Heart right ventricle (tissue), 16 donors: ENCODE data around the gene PRR7. TPM values are rescaled to one million over a fixed set of nuclear protein-coding genes. Genes with fewer than 3 reads are reported as not detected.

ENCODE experiments used
- ATAC-seq, 8 donors: fragments of 200-7000 bp; cut with Tn5 transposase; one replicate each; pipeline ENCODE4 v1.9.1; 2020; ENCODE audit warnings: mild to moderate bottlenecking in 8 of 8, moderate library complexity in 8 of 8, moderate number of reproducible peaks in 1 of 8
- DNase-seq, 2 donors: peaks; one replicate each; pipeline ENCODE4 v3.0.0-alpha.2; 2020
- H3K27ac ChIP-seq, 10 donors: fragments of 200-600 bp; sonication (generic) in 2 of 10; one replicate each; pipeline versions ENCODE4 v1.5.0 to v1.8.0; 2020 to 2022; ENCODE audit warnings: mild to moderate bottlenecking in 3 of 10
- H3K27me3 ChIP-seq, 7 donors: fragments of 200-600 bp; one replicate each; pipeline ENCODE4 v1.8.0; 2021 to 2022; ENCODE audit warnings: mild to moderate bottlenecking in 2 of 7
- H3K36me3 ChIP-seq, 9 donors: fragments of 200-600 bp; sonication (generic) in 1 of 9; one replicate each; pipeline versions ENCODE4 v1.5.0 to v1.8.0; 2020 to 2022; ENCODE audit warnings: mild to moderate bottlenecking in 2 of 9
- H3K4me1 ChIP-seq, 9 donors: fragments of 200-600 bp; sonication (generic) in 1 of 9; one replicate each; pipeline versions ENCODE4 v1.5.0 to v1.8.0; 2020 to 2022; ENCODE audit warnings: mild to moderate bottlenecking in 4 of 9
- H3K4me3 ChIP-seq, 10 donors: fragments of 200-600 bp; sonication (generic) in 2 of 10; one replicate each; pipeline versions ENCODE4 v1.5.0 to v1.8.0; 2020 to 2022; ENCODE audit warnings: mild to moderate bottlenecking in 7 of 10, moderate library complexity in 2 of 10
- H3K9me3 ChIP-seq, 11 donors: fragments of 200-600 bp in 10 of 11; sonication (generic) in 2 of 11; one replicate each; pipeline versions ENCODE4 v1.5.0 to v1.8.0; 2013 to 2022; ENCODE audit warnings: mild to moderate bottlenecking in 2 of 11, control low read depth in 1 of 11, moderate library complexity in 1 of 11
- CTCF ChIP-seq, 9 donors: fragments of 200-600 bp; sonication (generic) in 2 of 9; IDR thresholded peaks; one replicate each; pipeline versions ENCODE4 v1.5.0 to v1.8.0; 2021 to 2022; ENCODE audit warnings: antibody characterized with exemption in 9 of 9, mild to moderate bottlenecking in 5 of 9, moderate library complexity in 1 of 9
- WGBS, 2 donors: extraction: QIAGEN DNeasy Blood & Tissue Kit; methylation state at CpG; one replicate each; pipeline ENCODE4 v1.1.7; 2013; ENCODE audit warnings: inconsistent platforms in 1 of 2; 5-methylcytosine and 5-hydroxymethylcytosine counted together
- intact Hi-C, 10 donors: fragments of 100-400 bp; cut with DNase I; formaldehyde crosslinking; loops; one replicate each; pipeline versions ENCODE4 v1.11.1 to v1.14.2; 2022
- long read RNA-seq, 3 donors: library from polyadenylated mRNA; unstranded; transcript quantifications; one replicate each; pipeline ENCODE4 v2.0.0, GENCODE V29; 2020 to 2021
- polyA plus RNA-seq, 2 donors: library from polyadenylated mRNA; stranded (reverse); fragments of 200-250 nt; gene quantifications; one replicate each; pipeline ENCODE4 v1.2.3, GENCODE V29; 2013
- total RNA-seq, 10 donors: library from RNA; stranded (reverse); fragmentation: NEBNext Ultra II Directional in 3 of 10; extraction: Animal tissue kit (Norgen Biotek cat#: 25700) in 3 of 10; gene quantifications; one replicate each; pipeline versions ENCODE4 v1.2.1 to v1.2.4, GENCODE V29; 2021 to 2023
- donor health status: Arrhythmogenic right ventricular cardiomyopathy.
- donor health status: ischemic (EF 13 %, LVEDD 7.1; RV severe dilation, severe dysfunction).
- donor health status: healthy with polysubstance abuse.
- donor health status: DM: no; HTN: yes; CAD: no.
- donor health status: DM: no; HTN: no; CAD: no.
- donor health status: ischemic (EF 25% LVEDD 6.9; RV normal size, moderate dysfunction).
- donor health status: ischemic (EF 25% LVEDD 5.7; RV mildly dilated, moderate dysfunction).
- donor health status: healthy.
- donor health status: DM: yes; HTN: yes; CAD: no.
- donor health status: Ischemic cardiomyopathy.
- donor health status: ischemic (EF 35%, LVEDD 5.7; RV mildly dilated, moderate dysfunction).
- donor health status: nonischemic (EF 11% LVEDD 7.7; RV severe dilation, severe dysfunction).
- donor health status: DM: yes; HTN: yes; CAD: no.
- donor health status: PGD.
- donor health status: ischemic (EF 29% LVEDD 5.4; RV normal size, mild dysfunction).
- donor health status: nonischemic (EF 23%, LVEDD 6.1; RV moderate dilation, normal function).

Gene PRR7
- total RNA-seq, result 1 to 10 TPM in 9 of 10 donors, under 1 TPM in 1; 0.97 to 2.9 (median 1.9) TPM
- polyA plus RNA-seq, result 1 to 10 TPM; 1.8 to 2.7 TPM
- long read RNA-seq, donor 1, partial matches to known transcripts, result 0 of 1 reads
- long read RNA-seq, donor 1, other reads (novel, unspliced or antisense), result 0 of 1 reads
- long read RNA-seq, donor 2, transcript PRR7-202 (3 exons, 1,345 nt), result major isoform, 5 of 8 reads
- long read RNA-seq, donor 2, partial matches to known transcripts, result 1 of 8 reads
- long read RNA-seq, donor 2, other reads (novel, unspliced or antisense), result 2 of 8 reads
- long read RNA-seq, donor 3, partial matches to known transcripts, result 0 of 1 reads
- long read RNA-seq, donor 3, other reads (novel, unspliced or antisense), result 1 of 1 reads

- Histone ChIP-seq H3K27me3 (peaks cover 0 to 47% (median 2%) of the 10 kb centered on the region in 7 donors), H3K4me1 (peaks cover 13 to 36% (median 25%) of the 10 kb centered on the region in 9 donors), H3K9me3 (no peaks in the 10 kb centered on the region), H3K4me3 (peak within 1 kb of the TSS; percentile 50 to 74 (median 61)), H3K36me3 (peaks cover 0 to 18% (median 0%) of the 10 kb centered on the region in 9 donors), H3K27ac (peak within 1 kb of the TSS in 5 of 10 donors; percentile 4 to 68 (median 51))
- intact Hi-C loops, result loop anchor here in 1 of 10 donors (2.0 kb wide), 1 partner anchor 14 kb away; no protein-coding TSS in a partner anchor
- peak; percentile 46 to 76 (median 64) for ATAC-seq
- WGBS, 2 donors, result 1% methylated on average over 71 to 89 of the region's 89 CpGs
- TF ChIP-seq CTCF (IDR thresholded peaks at IDR 0.05), result peak in 1 of 9 donors; percentile 13
- peak; percentile 31 to 64 for DNase-seq
Measured at GRCh38 chr5:177446200-177447065, at the start of gene PRR7. Gene PRR7 (plus strand): TSS chr5:177446814. CDS start chr5:177455068, 8,254 bp downstream.

- Histone ChIP-seq H3K4me1 (peaks cover 6 to 23% (median 17%) of the 10 kb centered on the region in 9 donors), H3K9me3 (no peaks in the 10 kb centered on the region), H3K27ac (no peak overlapping the region), H3K36me3 (no peaks in the 10 kb centered on the region), H3K27me3 (peaks cover 30 to 87% (median 76%) of the 10 kb centered on the region in 7 donors), H3K4me3 (no peak overlapping the region)
- no peak for ATAC-seq
- WGBS, 2 donors, result 80 to 88% methylated on average over 16 of the region's 16 CpGs
- intact Hi-C loops, result no loop called here
- DNase-seq, result no peak
- TF ChIP-seq CTCF (IDR thresholded peaks at IDR 0.05), result no peak
Measured at GRCh38 chr5:177397875-177398390, 48.7 kb upstream of the PRR7 start.

- Histone ChIP-seq H3K9me3 (no peaks in the 10 kb centered on the region), H3K4me3 (peak within 1 kb of the TSS in 1 of 10 donors; percentile 14), H3K27me3 (peaks cover 35 to 100% (median 90%) of the 10 kb centered on the region in 7 donors), H3K4me1 (peaks cover 20 to 42% (median 35%) of the 10 kb centered on the region in 9 donors), H3K27ac (no peak within 1 kb of the TSS), H3K36me3 (no peaks in the 10 kb centered on the region)
- DNase-seq (no peak), ATAC-seq (no peak)
- TF ChIP-seq CTCF (IDR thresholded peaks at IDR 0.05), result no peak
- WGBS, 2 donors, result 5 to 10% methylated on average over 92 of the region's 92 CpGs
- intact Hi-C loops, result loop anchor here in 1 of 10 donors (5.0 kb wide), 1 partner anchor 52 kb away; no protein-coding TSS in a partner anchor
Measured at GRCh38 chr5:177399997-177400868, 46.4 kb upstream of the PRR7 start, which contains the start of gene PFN3. Gene PFN3 (minus strand): TSS chr5:177400661. CDS start chr5:177400576, 85 bp downstream.
